Activated T-cell treated with anti-CD3 and anti-CD28 coated beads for 1 hour (primary cell): ENCODE results near the gene PRRT1.
A peak's percentile ranks its signal among the peaks of the same experiment; 100 is the strongest.
"Not testable (repeated sequence)": the region's sequence is repeated elsewhere in the genome, so short reads cannot be mapped to it uniquely, and the experiment has no call there.

ENCODE experiments used
- DNase-seq: peaks from one replicate; pipeline ENCODE4 v3.0.0-alpha.2; 2020; ENCODE audit warnings: low read depth

PRRT1 gene

DNA sequence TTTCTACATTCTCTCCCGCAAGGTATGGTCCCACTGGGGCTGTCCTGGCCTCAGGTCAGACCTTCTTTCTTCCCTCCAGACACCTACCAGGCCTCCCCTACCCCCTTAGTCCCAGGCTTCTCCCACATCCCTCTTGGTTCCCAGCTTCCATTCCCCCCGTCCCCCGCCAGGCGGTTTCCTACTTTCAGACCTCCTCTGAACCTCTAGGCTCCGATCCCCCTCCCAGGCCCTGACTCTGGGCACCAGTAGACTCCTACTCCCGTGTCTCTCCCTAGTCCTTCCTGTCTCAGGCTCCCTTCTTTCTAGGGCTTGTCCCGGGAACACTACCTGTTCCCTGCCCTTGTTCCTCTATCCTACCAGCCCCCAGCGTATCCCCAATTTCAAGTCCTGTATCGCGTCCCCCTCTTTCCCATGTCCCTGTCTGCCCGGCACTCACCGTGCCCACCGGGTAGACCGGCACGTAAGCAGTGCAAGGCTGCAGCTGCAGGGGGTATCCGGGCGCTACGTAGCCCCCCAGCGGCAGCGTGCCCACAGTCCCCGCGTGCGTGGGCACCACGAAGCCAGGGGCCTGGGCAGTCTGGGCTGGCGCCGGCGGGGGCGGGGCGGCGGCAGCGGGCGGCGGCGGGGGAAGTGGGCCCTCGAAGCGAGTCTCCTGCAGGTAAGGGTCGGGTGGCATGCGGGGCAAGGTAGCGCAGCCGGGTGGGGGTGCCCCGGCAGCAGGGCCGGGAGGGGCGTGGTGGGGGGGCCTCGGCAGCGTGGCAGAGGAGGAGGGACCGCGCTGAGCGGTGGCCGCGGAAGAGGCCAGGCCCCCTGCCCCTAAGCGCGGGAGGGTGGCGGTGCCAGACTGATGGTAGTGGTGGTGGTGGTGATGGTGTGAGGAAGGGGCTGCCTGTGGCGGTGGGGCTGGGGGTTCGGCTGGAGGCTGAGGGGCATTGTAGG lies 1.5 kb downstream of the PRRT1 start:
- DNase-seq = no peak

DNA sequence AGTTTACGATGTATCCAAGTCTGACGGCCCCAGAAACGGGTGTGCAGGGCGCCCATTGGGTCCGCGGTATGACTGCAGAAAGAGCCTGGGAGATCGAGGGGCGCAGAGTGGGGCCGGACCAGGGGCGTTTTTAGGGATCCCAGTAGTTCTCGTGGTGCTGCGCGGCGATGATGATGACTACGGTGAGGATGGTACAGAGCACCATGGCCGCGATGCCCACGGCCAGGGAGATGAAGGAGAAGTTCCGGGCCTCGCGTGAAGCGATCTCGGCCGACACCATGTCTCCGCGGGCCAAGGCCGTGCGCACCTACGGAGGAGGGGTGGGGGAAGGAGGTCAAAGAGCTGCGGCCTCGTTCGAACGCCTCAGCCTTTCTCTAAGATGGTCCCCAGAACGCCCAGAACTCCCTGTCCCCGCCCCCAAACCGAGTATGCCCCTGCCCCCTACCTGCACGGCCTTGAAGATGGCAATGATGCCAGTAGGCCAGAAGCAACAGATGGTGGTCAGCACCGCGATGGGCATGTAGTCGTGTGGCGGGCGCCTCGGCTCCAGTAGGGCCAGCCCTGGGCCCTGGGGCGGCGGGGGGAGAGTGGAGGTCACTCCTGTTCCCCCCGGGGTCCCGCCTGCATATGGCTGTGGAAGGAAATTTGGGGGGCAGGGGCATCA lies 2.5 kb downstream of the PRRT1 start:
- no peak for DNase-seq

DNA sequence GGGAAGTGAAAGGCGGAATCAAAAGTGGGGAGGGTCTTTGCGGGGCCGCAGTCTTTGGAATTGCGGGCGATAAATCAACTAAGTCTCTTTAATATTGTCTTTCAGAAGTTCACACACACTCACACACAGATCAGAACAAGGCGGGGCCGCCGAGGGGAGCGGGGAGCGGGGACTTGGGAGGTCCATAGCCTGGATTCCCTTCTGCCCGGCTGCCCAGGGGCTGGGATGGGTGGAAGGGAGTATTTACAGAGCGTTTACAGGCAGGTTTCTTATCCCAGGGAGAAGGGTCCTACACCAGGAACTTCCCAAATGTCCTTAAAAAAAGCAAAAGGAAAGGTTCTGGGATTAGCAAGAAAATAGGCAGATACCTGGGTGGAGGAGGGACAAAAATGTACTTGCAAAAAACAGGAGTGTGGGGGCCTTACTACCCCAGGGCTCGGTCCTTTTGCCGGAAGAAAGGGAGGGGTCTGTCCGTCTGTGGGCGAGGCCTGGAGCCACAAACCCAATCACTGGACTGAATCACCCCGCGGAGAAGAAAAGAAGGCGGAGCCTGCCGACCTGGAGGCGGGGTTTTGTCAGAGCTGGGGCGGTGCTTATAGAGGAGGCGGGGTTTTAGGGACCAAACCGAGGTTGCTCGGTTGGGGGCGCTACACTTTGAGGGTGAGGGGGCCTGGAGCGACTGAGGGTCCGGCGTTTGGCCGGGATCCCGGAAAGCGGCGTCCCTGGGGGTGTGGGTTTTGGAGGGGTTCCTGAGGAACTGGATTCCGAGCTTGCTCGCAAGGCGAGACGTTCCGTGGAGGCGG lies 3.2 kb downstream of the PRRT1 start:
- DNase-seq = peak; percentile 57

DNA sequence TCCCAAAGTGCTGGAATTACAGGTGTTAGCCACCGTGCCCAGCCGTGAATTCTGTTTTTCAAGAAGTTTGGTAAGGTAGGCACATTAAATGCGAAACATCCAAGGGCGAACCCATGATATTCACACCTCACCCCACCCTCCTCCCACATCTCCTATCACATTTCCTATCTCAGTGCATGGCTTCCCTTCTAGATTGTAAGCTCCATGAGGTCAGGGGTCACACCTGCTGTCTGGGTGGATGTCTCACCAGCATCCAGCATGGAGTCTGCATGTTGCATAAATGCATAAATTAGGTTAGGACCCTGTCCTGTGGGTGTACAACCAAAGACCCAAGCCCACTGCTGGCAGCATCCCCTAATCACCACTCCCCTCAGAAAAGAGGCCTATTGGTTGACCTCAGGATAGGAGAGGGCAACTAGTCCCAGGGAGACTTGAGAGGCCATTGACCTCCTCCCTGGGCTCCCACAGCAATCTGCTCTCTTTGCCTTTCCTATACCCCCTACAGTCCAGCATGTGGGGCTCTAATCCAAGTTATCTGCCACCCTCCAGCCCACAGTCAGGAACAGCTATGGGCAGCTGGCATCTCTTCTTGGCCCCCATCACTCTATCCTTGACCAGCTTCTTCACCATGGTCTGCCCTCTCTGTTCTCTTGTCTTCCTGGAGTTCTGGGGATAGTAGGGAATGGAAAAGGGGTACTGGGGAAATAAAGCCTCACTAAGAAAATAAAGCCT lies 4.2 kb downstream of the PRRT1 start:
- DNase-seq = no peak

DNA sequence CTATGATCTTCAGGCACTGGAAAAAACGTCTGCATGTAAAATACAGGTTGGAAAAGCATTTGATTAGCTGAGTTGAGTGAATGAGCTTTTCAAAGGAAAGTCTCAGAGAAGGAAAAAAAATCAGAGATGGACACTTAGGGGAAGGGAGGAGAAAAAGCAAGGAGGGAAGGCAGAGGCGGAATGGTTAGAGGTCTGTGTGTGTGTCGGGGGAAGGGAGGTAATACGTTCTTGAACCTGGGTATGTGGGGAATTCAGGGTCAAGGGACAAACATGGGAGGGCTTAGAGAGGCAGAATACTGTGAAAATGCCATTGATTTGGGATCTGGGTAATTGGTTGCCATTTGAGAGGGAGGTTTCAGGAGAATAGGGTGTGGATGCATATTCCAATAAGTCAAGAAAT lies 5.1 kb downstream of the PRRT1 start:
- no peak for DNase-seq

DNA sequence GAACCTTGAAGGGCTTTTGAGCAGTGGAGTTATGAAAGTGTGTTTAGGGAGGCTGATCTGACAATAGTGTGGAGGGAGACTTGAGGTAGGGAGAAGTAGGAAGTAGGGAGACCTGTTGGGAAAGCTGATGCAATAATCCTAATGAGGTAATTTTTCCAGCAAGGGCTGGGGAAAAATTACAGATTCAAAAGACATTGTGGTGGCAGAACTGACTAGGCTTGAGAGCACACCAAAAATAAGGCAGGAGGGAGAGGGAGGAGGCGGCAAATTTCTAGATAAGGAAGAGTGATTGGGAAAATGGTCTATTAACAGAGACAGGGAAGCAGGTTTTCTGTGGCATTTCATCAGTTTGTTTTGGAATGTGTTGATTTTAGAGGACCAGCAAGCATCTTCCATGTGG lies 5.5 kb downstream of the PRRT1 start:
- DNase-seq = no peak

DNA sequence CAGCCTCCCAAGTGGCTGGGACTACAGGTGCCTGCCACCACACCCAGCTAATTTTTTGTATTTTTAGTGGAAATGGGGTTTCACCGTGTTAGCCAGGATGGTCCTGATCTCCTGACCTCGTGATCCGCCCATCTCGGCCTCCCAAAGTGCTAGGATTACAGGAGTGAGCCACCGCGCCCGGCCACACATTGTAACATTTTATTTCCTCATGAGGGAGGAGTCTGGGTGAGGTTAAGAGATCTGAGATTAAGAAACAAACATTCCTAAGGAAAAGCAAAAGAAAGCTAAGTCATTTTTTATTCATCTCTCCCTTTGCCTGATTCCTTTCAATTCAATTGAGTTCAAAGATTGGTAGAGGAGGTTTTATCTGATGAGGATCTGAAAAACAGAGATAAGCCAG lies 7.5 kb downstream of the PRRT1 start:
- DNase-seq = not testable (repeated sequence)

DNA sequence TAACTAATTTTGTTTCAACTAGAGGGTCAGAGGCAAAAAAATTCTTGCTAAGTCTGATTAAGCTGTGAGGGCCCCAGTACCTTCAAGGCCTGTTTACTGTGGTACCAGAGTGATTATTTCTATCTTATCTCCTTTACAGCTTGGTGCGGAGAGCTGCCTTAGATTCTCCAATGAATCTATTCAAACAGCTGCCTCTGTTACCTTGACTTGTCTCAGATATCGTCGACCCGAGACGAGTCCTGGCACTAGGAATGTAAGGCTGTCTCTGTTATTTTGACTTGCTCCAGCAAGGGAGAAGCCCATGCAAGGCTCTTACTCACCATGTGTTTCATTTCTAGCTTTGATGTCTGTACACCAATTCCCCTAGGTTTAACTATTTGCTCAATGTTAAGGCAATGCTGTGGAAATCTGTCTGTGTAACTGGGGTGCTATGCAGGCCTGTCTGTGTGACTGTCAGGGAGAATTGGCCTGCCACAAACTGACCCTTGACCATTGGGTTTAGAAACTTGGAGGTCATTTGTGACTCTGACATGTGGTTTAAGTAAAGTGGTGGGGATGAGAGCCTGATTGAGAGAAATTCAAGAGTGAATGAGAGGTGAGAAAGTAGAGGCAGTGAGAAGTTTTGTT lies 11.2 kb downstream of the PRRT1 start:
- DNase-seq = no peak

DNA sequence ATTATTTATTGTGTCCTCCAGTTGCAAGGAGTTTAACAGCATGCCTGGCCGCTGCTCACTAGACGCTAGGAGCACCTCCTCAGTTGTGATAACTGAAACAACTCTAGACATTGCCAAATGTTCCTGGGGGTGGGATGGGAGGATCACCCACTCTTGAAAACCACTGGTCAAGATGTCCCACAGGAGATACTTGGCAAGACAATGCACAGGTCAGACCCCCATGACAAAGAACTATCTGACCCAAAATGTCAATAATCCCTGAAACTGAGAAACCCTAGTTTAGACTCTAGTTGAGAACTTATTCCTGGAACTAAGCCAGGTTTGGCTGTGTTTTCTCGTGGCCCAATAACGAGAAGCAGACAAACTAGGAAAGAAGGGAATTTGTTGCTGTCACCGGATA lies 12.1 kb downstream of the PRRT1 start:
- DNase-seq = no peak

DNA sequence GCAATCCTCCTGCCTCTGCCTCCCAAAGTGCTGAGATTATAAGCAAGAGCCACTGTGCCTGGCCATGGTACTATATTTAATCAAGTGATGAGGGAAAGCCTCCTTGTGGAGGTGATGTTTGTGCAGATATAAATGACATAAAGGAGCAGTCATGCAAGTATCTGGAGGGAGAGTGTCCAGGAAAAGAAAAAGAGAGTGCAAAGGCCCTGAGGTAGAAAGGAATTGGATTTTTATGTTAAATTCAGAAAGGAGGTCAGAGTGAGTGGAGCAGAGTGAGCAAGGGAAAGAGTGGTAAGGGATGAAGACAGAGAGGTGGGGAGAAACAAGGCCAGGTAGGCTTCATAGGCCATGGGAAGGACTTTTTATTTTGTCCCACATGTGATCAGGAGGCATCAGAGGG lies 14.3 kb downstream of the PRRT1 start:
- no peak for DNase-seq

DNA sequence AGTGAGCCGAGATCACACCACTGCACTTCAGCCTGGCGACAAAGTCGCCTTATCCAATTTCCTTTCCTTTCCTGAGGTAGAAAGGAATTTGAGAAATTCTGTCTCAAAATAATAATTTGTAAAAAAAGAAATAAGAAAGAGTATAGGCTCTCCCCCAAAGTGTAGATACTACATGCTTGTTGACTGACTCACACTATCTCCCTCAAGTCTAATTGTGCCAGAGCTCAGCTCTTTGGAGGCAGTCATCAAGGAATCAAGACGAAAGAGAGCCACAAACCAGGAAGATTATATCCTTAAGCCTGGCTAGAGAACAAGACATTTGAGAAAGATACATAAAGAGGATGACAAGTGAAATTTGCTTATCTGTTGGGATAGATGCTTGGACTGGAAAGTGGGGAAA lies 18.0 kb downstream of the PRRT1 start:
- no peak for DNase-seq

DNA sequence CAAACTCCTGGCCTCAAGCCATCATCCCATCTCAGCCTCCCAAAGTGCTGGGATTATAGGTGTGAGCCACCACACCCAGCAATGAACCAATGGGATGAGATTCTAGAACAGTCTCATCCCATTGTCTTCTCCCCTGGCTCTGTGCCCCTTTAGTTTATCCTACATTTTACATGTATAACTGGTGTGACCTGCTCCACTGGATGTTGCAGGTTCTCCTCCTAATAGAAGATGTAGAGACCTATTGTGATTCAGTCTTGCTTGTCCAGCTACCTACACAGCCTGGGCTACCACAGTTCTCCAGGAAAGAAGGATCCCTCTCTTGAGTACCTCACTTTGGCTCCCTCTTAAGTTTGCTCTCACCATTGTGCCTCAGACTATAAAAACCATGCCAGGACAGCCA lies 19.6 kb downstream of the PRRT1 start:
- no peak for DNase-seq

DNA sequence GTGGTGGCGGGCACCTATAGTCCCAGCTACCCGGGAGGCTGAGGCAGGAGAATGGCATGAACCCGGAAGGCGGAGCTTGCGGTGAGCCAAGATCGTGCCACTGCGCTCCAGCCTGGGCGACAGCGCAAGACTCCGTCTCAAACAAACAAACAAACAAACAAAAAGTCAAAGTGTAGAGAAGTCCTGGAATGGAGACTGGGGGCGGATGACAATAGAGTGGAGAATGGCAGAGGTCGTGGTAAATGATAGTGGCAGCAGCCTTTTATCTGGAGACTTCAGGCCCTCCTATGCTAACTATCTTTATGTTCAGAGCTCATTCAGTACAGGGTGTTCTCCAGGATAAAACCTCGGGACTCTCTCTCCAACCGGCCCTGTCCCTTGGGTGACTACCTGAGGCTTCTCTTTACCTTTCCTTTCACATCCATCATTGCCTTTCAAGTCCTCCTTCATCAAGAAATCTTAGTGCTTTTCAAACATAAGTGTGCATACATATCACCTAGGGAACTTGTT lies 20.2 kb downstream of the PRRT1 start:
- no peak for DNase-seq

DNA sequence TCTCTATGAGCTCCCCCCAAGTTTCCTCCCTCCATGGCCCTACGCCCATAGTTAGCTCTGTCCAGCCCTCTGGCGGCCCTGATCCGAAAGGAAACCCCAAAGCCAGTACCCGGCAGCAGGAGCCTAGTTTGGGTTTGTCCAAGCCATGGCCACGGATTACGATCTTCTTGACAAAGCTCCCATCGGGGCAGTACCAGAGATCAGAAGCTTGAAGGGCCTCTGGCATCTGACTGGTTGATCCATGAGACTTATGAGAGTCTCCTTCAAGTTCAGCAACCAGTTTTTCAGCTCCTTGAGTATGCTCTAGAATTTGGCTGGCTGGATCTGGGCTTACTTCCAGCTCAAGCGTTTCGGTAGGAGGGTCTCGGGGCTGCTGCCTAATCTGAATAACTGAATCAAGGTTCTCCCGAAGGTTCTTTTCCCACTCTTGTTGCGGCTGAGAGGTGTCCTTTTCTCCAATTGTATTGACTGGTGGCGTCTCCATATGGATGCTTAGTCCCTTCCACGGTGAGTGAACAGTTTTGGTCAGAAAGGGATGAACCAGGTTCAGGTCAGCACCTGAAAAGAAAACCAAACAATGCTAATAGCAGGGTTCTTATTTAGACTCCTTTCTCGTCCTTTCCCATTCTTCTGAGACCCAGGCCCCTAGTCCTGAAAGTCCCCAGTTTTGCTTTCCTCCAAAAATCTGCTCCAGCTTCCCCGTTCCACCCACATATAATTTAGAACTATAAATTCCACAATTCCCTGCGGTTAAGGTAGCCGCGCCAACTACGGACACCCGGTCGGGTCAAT lies 22.2 kb downstream of the PRRT1 start:
- no peak for DNase-seq

DNA sequence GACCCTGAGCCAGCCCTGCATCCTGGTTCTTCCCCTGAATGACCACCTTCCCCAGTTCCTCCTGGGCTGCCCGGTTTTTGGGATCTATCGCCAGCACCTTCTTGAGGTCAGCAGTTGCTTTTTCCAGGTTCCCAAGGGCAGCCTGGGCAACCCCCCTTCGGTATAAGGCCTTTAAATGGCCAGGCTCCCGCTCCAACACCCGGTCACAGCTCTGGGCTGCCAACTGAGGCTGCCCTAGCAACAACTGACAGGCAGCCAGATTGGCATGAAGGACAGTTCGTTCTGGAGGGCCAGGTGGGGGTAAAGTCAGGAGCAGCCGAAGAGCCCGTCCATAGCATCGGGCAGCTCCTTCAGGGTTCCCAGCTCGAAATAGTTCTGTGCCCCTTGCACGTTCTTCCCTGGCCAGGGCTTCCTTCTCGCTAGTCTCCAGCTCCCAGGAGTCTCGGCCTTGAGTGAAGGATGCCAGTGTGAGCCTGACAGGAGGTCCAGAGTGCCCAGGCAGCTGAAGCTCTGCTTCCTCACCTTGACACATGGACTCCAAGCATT lies 22.9 kb downstream of the PRRT1 start:
- no peak for DNase-seq

DNA sequence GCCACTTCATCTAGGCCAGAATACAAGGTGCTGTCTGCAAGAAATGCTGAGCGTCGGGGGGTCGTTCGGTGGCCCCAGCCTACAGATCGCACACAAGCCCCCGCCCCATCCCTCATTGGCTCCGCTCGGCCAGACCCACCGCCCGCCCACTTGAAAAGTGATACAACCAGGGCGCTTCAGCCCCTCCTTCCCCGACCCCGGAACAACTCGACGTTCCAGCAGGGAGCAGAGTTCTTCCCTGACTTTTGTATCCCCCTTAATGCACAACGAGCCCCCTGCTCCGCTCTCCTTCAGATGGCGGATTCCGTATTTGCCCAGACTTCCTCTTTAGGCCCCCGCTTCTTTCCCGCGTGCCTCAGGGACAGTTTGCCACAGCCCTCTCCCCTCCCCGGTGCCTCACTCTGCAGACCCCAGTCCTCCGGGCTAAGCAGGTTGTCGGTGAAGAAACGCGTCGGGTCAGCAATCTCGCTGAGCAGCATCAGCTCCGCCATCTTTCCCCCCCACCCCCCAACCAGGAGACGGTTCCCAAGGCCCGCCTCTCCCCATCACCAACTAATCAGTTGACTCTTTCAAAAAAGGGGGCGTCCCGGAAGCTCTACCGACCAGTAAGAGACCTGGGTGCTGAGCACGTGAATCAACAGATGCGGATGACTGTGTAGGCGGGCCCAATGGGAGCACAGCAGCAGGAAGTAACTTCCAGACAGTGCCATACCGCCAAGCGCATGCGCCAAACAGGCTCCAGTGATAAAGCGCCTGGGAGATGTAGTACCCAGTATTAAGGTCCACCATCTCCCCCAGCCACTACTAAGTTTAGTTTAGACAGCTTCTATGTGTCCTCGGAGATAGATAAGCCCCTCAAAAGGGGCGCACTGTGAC lies 23.8 kb downstream of the PRRT1 start, which contains the start of gene ATF6B:
ATF6B (minus strand) TSS at position 530 of the 876 bp plus-strand sequence; CDS start at position 491, 39 bp downstream.
- DNase-seq = peak; percentile 93

DNA sequence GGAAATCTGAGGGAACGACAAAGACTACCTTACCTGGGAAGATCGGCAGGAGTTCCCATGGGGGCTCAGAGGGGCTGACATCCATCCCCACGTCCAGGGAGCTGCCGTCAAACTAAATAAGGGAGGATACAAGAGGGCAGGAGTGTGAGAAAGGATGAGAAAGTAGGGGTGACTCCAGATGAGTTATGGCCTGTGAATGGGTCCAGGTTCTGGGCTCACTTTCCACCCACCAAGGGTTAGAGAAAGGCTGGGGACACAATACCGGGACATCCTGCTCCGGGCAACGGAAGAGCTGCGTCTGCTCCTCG lies 24.4 kb downstream of the PRRT1 start:
- DNase-seq = no peak

DNA sequence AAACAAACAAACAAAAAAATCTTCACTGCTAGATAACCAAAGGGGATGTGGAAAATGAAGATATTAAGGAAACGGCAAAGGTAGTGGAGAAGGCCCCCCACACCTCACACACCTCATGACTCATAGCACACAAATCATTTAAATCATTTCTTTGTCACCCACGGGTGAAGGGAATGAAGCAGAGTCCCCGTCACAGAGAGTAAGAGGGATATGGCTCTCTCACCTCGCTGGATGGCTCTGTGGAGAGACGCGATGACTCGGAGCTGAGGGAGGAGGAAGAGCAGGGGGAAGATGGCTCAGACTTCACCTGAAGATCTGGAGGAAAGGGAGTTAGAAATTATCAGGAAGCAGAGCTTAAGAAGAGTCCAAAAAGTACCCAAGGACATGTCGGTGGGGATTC lies 24.9 kb downstream of the PRRT1 start:
- DNase-seq = no peak

DNA sequence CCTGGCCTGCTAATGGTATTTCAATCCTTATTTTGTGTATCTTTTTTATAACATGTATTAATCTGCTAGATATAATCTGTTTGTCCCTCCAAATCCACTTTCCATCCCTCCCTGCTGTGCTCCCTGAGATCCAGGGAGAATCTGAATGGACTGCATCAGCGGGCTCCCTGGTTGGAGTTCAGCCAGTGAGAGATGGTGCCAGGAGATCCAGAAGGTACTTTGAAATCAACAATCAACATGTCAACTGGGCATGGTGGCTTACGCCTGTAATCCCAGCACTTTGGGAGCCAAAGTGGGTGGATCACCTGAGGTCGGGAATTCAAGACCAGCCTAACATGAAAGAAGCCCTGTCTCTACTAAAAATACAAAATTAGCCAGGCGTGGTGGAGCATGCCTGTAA lies 28.1 kb downstream of the PRRT1 start:
- no peak for DNase-seq
